AG08396 (cell line): ENCODE data around the gene HRH2.
"Not testable (repeated sequence)": the region's sequence is repeated elsewhere in the genome, so short reads cannot be mapped to it uniquely, and the experiment has no call there.

Experiments used
- DNase-seq: peaks from one replicate; pipeline ENCODE4 v3.0.0; 2012; ENCODE audit warnings: low spot score, mixed read lengths

Gene HRH2, protein sequence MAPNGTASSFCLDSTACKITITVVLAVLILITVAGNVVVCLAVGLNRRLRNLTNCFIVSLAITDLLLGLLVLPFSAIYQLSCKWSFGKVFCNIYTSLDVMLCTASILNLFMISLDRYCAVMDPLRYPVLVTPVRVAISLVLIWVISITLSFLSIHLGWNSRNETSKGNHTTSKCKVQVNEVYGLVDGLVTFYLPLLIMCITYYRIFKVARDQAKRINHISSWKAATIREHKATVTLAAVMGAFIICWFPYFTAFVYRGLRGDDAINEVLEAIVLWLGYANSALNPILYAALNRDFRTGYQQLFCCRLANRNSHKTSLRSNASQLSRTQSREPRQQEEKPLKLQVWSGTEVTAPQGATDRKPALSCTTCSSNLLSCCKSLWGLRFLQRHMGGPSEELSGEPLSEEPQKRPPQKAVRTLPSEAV

DNA sequence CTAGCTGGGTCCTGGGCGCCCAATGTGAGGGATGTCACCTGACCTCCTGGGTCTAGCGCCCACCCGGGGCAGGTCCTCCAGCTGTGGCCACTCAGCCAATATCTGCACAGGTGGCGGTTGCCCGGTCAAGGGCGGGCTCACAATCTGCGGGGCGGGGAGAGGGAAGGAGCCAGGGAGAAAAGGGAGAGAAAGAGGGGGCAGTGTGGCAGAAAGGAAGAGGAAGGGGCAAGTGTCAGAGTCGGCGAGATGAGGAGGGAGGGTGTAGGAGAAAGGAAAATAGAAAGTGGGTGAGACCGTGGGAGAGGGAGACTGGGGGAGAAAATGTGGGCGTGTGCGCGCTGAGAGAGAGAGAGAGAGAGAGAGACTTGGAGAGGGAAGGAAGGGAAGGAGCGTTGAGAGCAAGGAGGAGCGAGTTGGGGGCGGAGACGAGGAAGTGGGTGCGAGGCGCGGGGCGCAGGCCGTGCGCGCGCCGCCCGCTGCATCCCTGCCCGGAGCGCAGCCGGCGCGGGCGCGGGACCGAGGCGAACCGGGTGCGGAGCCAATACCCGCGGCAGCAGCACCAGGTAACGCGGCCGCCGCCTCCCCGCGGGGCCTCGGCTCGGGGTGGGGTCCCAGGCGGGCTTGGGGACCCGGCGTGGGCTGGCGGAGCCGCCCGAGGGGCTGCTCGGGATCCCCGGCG is at the start of gene HRH2:
Gene HRH2 (plus strand): TSS at position 479 of the 679 bp plus-strand sequence. CDS start 25,163 bp downstream, outside the sequence.
- DNase-seq = peak; percentile 29

DNA sequence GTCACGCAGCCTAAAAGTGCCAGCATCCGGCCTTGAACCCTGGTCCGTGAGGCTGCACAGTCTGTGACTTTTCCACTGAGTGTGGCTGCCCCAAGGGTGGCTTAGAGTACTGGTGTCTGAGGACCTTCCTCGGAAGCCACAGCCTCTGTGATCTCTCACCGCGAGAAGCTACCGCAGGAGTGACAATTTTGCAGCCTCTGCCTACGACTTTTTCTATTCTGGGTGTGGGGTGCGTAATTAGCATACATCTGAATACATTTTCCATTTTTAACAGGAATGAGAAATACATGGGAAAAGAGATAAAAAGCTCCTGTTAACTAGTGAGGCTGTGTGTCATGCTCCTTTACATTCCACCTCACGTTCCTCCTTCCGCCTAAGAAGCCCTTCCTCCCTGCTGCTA is 48.3 kb upstream of the HRH2 start:
- no peak for DNase-seq

DNA sequence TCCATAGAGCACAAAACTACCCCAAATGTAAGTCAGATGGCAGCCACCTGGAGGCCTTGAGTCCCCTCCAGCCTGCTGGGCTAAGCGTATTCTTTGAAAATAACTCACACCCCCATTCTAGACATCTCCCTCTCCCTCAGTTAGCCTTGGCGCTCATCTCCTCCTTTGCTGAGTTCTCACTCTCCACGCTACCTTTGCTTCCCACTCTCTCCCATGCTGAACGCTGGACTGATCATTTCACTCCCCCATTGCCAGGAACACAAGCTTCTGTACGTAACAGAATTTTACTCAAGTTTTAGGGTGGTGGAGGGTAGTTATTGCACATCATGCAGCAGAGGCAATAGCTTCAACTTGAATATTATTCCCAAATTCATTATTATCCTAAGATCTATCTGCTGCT is 47.5 kb upstream of the HRH2 start:
- no peak for DNase-seq

DNA sequence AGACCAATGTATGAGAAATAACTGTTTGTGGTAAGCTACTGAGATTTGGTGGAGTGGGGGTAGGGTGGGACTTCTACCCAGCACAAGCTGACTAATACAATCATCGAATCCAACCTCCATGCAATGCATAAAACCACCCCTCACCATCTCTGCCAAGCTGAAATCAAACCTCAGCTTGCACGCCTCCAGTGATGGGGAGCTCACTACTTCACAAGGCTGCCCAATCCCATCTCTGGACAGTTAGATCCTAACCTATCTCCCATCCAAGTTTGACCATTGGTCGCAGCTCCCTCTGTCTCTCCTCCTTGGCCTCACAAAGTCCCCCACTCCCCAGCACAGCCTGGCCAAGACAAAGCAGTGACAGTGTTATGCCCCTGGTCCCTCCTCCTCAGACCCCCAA is 47.0 kb upstream of the HRH2 start:
- DNase-seq = no peak

DNA sequence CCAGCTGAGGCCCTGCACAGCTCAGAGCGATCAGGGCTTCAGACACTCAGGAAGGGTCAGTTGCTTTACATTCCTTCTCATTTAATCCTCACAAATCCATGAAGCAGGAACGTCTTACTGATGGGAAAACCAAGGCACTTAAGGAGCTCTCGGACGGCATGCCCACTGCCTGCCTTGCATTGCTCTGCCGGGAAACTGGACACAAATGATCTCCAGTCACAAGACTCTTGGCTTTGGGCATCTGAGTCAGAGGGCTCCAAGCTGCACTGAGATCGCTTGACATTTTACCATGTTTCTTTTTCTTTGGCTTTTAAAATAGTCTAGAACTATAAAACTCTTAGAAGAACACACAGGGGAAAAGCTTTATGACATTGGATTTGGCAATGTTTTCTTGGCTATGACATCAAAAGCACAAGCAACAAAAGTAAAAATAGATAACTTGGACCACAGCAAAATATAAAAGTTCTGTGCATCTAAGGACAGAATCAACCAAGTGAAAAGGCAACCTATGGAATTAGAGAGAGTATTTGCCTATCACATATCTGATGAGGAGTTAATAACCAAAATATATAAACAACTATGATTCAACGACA is 43.6 kb upstream of the HRH2 start:
- DNase-seq = no peak

DNA sequence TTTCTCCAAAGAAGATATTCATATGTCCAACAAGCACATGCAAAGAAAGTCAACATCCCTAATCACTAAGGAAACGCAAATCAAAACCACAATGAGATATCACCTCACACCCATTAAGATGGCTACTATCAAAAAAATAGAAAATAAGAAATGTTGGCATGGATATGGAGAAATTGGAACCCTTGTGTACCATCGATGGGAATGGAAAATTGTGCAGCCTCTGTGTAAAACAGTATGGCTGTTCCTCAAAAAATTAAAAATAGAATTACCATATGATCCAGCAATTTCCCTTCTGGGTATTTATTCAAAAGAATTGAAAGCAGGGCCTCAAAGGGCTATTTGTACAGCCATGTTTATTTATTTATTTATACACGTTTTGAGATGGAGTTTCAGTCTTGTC is 43.0 kb upstream of the HRH2 start:
- no peak for DNase-seq

DNA sequence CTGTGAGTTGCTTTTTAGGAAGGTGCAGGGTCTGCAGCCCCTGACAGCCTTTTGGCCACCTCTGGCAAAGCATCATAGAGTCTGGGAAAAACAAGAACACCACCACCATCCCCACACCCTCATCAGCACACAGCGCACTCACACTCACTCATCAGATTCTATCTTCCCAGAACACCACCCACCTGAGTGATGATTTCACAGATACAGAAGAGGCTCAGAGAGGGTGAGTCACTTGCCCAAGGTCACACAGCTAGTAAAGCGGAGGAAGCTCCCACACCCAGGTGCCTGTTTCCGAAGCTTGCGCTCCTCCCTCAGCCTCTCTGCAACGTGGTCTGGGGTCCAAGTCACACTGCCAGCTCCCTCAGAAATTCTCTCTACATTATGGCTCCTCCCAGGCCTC is 41.8 kb upstream of the HRH2 start:
- DNase-seq = no peak

DNA sequence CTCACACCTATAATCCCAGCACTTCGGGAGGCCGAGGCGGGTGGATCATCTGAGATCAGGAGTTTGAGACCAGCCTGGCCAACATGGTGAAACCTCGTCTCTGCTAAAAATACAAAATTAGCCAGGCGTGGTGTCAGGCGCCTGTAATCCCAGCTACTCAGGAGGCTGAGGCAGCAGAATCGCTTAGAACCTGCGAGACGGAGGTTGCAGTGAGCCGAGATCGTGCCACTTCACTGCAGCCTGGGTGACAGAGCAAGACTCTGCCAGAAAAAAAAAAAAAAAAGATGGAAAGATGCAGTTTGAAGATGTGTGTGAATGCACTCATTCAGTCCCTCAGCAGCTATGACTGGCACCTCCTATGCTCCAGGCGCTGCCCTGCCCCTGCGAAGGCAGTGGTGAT is 41.3 kb upstream of the HRH2 start:
- DNase-seq = not testable (repeated sequence)

DNA sequence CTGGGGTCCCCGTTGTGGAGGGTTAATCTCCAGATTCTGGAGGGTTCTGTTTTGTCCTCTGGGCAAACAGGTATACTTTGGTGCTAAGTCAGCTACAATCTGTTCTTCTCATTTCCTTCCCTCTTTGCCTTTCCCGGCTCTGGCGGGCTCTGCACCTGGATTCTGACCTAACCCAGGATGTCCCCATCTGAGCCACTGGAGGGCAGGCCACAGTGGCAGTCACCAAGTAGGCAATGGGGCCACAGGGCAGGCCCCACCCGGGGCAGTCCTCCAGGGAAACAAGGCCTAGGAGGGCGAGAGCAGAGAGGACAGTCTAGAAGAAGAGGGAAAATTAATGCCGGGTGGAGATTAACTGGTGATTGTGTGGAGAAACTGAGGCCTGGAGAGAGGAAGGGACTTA is 40.4 kb upstream of the HRH2 start:
- no peak for DNase-seq

DNA sequence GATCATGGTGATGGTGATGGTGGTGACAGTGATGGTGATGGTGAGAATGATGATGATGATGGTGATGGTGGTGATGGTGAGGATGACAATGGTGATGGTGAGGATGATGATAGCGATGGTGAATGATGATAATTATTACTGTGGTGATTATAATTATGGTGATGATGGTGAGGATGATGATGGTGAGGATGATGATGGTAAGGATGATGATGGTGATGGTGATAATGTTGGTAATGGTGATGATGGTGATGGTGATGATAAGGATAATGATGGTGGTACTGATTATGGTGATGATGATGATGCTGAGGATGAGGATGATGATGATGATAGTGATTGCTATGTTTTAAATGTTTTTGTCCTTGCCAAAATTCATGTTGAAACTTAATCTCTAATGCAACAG is 37.3 kb upstream of the HRH2 start:
- DNase-seq = no peak

DNA sequence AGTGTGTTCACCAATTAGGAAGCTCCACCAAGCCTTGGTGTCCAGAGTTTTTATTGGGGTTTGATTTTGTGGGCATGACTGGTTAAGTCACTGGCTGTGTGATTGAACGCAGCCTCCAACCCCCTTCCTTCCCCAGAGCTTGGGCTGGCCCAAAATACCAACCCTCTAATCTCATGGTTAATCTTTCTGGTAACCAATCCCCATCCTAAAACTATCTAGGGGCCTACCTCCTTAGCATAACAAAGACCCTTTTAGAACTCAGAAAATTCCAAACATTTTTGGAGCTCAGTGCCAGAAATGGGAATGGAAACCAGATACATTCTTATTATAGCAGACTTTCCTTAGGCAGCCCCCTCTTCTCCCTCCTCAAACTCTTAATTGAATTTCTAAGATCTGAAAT is 35.9 kb upstream of the HRH2 start:
- DNase-seq = no peak

DNA sequence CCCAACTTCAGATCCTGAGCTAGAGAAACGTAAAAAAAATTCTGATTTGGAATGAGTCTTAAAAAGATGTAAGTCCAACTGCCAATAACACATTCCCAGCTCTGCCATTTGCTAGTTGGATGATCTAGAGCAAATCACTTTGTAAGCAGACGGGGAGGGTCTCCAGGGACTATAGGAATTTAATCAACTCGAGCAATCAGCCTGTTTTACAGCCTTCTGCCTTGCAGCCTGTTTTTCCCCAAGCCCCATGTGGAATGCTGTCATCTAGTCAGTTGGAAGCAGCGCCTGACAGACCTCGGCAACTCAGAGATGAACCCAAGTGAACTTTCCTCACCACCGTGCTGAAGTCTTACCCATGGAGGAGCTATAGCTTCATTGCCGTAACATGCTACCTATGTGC is 34.8 kb upstream of the HRH2 start:
- no peak for DNase-seq

DNA sequence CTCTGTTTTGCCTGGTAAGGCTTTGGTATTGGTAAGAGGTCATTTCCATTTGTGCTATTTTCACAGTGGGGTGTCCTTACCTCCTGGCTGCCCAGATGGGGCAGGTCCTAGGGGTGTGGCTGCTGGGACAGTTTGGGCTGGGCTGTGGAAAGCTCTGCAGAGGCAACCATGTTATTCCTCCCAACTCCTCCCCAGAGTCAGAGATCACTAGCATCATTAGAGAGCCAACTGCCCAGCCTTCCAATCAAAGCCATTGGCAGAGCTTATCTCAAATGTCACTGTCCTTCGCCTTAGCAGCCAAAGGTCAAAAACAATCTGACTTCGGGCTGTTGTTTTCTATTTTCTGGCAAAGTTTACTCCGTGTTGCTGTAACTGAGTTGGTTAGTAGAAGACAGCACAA is 33.6 kb upstream of the HRH2 start:
- no peak for DNase-seq

DNA sequence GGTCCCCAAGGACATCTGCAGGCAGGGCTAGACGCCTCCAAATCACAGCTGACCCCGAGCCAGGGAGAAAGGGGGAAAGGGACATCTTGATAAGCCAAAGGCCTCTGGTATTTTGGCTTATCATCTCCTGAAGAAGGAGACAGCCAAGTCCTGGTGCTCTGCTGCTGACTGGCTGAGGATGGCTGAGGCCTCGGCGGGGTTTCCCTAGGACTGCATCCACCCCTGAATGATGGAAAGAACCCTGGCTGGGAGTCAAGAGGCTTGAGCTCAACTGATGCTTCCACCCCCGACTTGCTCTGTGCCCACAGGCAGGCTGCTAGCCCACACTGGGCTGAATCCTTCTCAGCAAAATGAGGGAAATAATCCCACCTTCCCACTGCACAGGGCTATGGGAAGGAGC is 30.9 kb upstream of the HRH2 start:
- no peak for DNase-seq

DNA sequence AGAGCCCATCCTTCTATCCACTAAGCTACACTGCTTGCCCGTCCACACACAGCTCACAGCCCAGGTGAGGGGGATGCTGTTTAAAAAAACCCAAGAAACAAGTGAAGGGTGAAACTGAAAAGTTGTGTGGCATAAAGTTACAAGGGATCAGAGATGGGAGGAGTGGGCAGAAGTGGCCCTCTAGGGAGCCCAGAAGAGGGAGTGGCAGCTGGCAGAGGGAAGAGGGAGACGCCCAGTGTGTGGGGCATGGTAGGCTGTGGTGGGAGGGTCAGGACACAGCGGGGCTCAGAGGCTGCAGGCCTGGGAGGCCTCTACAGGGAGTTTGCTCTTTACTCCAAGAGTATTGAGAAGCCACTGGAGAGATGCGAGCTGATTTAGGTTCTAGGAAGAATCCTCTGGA is 30.1 kb upstream of the HRH2 start:
- DNase-seq = no peak

DNA sequence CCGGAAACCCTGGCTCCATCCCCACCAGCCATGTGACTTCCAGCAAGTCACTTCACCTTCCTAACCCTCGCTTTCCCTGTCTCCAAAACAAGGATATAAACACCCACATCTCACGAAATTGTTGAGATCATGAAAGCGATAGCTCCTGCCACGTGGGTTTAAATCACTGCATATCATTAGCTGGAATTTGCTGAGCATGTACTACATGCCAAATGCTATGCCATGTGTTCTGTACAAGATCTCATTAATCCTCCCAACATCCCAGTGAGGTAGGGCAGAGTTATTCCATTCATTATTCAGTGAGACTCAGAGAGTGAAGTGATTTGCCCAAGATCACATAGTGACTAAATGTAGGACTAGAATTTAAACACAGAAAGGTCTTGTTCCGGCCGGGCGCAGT is 29.2 kb upstream of the HRH2 start:
- DNase-seq = no peak

DNA sequence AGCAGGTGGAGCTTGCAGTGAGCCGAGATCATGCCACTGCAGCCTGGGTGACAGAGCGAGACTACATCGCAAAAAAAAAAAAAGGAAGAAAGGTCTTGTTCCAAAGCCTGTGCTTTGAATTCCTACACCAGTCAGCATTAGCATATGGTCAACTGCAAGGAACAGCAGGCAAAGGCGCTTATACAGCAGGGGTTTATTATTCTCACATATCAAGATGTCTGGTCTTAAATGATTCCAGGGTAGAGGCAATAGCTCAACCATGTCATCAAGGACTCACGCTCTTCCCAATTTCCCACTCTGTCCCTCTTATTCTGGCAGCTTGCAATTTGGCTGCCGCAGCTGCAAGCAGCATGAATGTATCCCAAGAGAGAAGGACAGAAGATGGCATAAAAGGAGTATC is 28.6 kb upstream of the HRH2 start:
- DNase-seq = no peak

DNA sequence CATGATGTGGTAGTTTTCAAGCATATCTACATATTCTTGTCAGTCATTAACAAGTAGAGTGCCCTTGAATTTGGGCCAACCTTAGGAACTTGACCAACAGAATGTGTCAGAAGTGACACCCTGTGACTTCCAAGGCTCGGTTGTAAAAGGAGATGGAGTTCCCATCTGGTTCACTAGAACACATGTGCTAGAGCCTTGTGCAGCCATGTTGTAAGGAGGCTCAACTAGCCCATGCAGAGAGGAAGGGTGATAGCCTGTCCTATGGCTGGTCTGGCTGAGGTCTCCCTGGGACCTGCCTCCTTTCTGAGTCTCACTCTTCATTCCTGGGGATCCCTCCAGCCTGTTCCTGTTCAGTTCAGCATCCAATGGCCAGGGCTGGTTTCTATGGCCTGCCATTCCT is 28.1 kb upstream of the HRH2 start:
- DNase-seq = no peak

DNA sequence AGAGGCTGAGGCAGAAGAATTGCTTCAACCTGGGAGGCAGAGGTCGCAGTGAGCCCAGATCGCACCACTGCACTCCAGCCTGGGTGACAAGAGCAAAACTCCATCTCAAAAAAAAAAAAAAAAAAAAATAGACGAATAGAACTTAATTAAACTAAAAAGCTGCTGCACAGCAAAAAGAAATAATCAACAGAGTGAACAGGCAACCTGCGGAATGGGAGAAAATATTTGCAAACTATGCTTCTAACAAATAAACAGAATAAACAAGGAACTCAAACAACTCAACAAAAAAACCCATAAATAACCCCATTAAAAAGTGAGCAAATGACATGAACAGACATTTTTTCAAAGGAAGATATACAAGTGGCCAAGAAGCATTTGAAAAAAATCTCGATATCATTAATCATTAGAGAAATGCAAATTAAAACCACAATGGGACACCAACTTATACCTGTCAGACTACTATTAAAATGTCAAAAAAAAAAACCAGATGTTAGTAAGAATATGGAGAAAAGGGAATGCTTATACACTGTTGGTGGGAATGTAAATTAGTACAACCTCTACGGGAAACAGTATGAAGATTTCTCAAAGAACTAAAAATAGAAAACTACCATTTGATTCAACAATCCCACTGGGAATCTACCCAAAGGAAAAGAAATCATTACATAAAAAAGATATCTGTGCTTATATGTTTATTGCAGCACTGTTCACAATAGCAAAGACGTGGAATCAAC is 21.9 kb upstream of the HRH2 start:
- DNase-seq = no peak

DNA sequence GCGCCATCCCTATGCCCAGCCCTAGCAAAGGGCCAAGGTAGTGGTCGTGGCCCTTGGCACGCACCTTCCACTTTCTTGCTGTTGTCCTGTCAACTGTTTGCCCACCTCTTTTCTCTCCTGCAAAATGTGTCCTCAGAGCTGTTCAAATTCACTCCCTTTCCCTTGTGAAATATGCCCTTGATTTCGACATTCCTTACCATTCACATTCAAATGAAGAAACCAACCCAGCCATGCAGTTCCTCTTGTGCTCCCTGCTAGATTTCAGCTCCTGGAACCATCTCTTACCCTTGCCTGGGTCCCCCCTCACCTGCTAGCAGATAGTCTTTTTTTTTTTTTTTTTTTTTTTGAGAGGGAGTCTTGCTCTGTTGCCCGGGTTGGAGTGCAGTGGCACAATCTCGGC is 19.6 kb upstream of the HRH2 start:
- no peak for DNase-seq

DNA sequence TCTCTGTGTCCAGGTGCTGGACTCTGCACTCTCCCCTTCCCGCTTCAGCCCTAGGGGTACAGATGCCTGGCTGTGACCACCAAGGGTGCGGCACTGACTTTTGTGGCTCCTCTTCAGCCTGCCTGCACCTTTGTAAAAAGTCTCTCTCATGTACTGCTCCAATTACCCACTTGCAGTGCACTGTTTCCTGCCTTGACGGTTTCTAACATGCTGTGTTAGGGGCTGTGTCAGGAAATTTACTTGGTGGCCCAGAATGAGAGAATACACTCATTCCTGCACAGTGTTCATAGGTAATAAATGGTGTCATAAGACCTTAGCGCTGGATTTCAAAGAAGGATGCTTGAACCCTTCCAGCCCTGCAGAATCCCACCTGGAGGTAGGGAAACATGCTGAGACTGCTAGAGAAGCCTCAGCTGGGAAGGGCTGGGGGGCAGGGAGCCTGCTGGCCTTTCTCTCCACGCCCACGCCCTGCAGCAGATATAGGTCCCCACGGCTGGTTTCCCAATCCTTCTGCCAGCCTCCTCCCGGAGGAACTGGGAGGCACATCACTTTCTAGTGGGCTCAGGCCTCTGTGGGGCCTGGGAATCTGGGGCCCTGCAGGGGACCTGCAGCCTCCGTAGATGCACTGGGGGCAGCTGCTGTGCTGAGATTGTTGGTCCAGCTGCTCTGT is 17.6 kb upstream of the HRH2 start:
- DNase-seq = no peak

DNA sequence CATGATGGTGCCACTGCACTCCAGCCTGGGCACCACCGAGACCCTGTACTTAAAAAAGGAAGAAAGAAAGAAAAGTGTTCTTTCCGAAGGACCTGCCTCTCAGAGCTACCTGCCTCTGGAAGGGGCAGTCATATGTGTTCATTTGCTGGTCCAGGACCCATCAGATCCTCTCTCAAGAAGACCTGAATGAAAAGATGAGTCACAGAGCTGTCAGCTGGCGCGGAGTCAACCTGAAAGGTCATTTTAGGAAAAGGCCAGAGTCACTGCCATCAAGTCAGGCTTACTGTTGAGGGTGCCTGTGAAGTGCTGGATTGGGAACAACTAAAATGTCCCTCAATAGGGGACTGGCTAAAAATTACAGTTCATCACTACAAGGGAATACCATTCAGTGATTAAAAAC is 14.9 kb upstream of the HRH2 start:
- DNase-seq = no peak
